ENCODE measurements around the gene EMC10.

GRCh38 chr19:50488389-50489194 lies 12.3 kb downstream of the EMC10 start:
- TF ChIP-seq, protein P1, sequence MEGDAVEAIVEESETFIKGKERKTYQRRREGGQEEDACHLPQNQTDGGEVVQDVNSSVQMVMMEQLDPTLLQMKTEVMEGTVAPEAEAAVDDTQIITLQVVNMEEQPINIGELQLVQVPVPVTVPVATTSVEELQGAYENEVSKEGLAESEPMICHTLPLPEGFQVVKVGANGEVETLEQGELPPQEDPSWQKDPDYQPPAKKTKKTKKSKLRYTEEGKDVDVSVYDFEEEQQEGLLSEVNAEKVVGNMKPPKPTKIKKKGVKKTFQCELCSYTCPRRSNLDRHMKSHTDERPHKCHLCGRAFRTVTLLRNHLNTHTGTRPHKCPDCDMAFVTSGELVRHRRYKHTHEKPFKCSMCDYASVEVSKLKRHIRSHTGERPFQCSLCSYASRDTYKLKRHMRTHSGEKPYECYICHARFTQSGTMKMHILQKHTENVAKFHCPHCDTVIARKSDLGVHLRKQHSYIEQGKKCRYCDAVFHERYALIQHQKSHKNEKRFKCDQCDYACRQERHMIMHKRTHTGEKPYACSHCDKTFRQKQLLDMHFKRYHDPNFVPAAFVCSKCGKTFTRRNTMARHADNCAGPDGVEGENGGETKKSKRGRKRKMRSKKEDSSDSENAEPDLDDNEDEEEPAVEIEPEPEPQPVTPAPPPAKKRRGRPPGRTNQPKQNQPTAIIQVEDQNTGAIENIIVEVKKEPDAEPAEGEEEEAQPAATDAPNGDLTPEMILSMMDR (conservative IDR thresholded peaks at IDR 0.05; ENCODE audit: low read depth, low read length) = no peak
- TF ChIP-seq POLR2A (IDR thresholded peaks at IDR 0.05; ENCODE audit: low read depth, low read length) (no peak), RFX5 (IDR thresholded peaks at IDR 0.05; ENCODE audit: low read depth, low read length) (no peak)
- TF ChIP-seq, protein P2, sequence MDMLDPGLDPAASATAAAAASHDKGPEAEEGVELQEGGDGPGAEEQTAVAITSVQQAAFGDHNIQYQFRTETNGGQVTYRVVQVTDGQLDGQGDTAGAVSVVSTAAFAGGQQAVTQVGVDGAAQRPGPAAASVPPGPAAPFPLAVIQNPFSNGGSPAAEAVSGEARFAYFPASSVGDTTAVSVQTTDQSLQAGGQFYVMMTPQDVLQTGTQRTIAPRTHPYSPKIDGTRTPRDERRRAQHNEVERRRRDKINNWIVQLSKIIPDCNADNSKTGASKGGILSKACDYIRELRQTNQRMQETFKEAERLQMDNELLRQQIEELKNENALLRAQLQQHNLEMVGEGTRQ (IDR thresholded peaks at IDR 0.05; ENCODE audit: low read depth, low read length) = no peak

Data from IMR-90 (cell line).